ENCODE results near the gene ATP1A2.
A peak's percentile ranks its signal among the peaks of the same experiment; 100 is the strongest.

Gene ATP1A2

GRCh38 chr1:160085686-160086455, 29.7 kb upstream of the ATP1A2 start:
- DNase-seq (ENCODE audit: low read depth): peak; percentile 72

- no peak for DNase-seq (ENCODE audit: low read depth)
These were observed 29.1 kb upstream of the ATP1A2 start for GRCh38 chr1:160086456-160086892.

- no peak for DNase-seq (ENCODE audit: low read depth)
These were observed 28.4 kb upstream of the ATP1A2 start for GRCh38 chr1:160087118-160087662.

GRCh38 chr1:160089883-160090282, 25.7 kb upstream of the ATP1A2 start:
- no peak for DNase-seq (ENCODE audit: low read depth)

GRCh38 chr1:160090760-160091159, 24.8 kb upstream of the ATP1A2 start:
- DNase-seq (ENCODE audit: low read depth): no peak

GRCh38 chr1:160091666-160092223, 23.8 kb upstream of the ATP1A2 start:
- DNase-seq (ENCODE audit: low read depth): no peak

- no peak for DNase-seq (ENCODE audit: low read depth)
These were observed 23.0 kb upstream of the ATP1A2 start for GRCh38 chr1:160092366-160093068.

- DNase-seq (ENCODE audit: low read depth): no peak
These were observed 22.5 kb upstream of the ATP1A2 start for GRCh38 chr1:160093069-160093395.

- no peak for DNase-seq (ENCODE audit: low read depth)
These were observed 21.8 kb upstream of the ATP1A2 start for GRCh38 chr1:160093624-160094290.

GRCh38 chr1:160094291-160094625, 21.3 kb upstream of the ATP1A2 start:
- DNase-seq (ENCODE audit: low read depth): no peak

GRCh38 chr1:160094806-160095205, 20.8 kb upstream of the ATP1A2 start:
- DNase-seq (ENCODE audit: low read depth): no peak

- no peak for DNase-seq (ENCODE audit: low read depth)
These were observed 20.0 kb upstream of the ATP1A2 start for GRCh38 chr1:160095382-160096105.

GRCh38 chr1:160096274-160097116, 19.1 kb upstream of the ATP1A2 start:
- no peak for DNase-seq (ENCODE audit: low read depth)

GRCh38 chr1:160097151-160097910, 18.2 kb upstream of the ATP1A2 start:
- DNase-seq (ENCODE audit: low read depth): peak; percentile 39

- peak; percentile 89 for DNase-seq (ENCODE audit: low read depth)
These were observed 17.4 kb upstream of the ATP1A2 start, which contains the start of gene IGSF8 for GRCh38 chr1:160097911-160098851. Gene IGSF8, minus strand, starts transcription at chr1:160098619. Its CDS starts 147 bp downstream, at chr1:160098472.

GRCh38 chr1:160098852-160099561, 16.6 kb upstream of the ATP1A2 start:
- DNase-seq (ENCODE audit: low read depth): peak; percentile 97

- no peak for DNase-seq (ENCODE audit: low read depth)
These were observed 15.7 kb upstream of the ATP1A2 start for GRCh38 chr1:160099716-160100375.
